Sigmoid colon (tissue), 4 donors: ENCODE measurements around the gene TUB.

ENCODE experiments used
- CTCF ChIP-seq, 4 experiments: fragments of 450-650 bp in 3 of 4; fragments of 200-600 bp in 1 of 4; IDR thresholded peaks; one replicate each; pipeline ENCODE4 v1.5.1; 2016 to 2019; ENCODE audit warnings: antibody characterized with exemption in 4 of 4, mild to moderate bottlenecking in 3 of 4, moderate library complexity in 2 of 4
- EP300 ChIP-seq, 4 donors: sonication (generic); formaldehyde crosslinking; IDR thresholded peaks; one replicate each; pipeline ENCODE4 v1.6.1; 2017; ENCODE audit warnings: antibody characterized with exemption in 4 of 4
- POLR2A ChIP-seq, 2 donors: fragments of 450-650 bp; IDR thresholded peaks; one replicate each; pipeline ENCODE4 v1.6.1; 2016; ENCODE audit warnings: antibody characterized with exemption in 2 of 2, mild to moderate bottlenecking in 2 of 2, moderate library complexity in 2 of 2
- POLR2AphosphoS5 ChIP-seq, 4 donors: sonication (generic); formaldehyde crosslinking; IDR thresholded peaks; one replicate each; pipeline ENCODE4 v1.6.1; 2017; ENCODE audit warnings: antibody characterized with exemption in 4 of 4

- TF ChIP-seq POLR2AphosphoS5 (IDR thresholded peaks at IDR 0.05): no peak
- TF ChIP-seq CTCF (IDR thresholded peaks at IDR 0.05): peak; percentile 30 to 79 (median 68)
- TF ChIP-seq POLR2A (IDR thresholded peaks at IDR 0.05): no peak
- no peak for TF ChIP-seq EP300 (IDR thresholded peaks at IDR 0.05)
Measured at GRCh38 chr11:8099291-8099899, 18.4 kb downstream of the TUB start.
